K562 (cell line): ENCODE results near the gene FAM222A. TPM values are rescaled to one million over a fixed set of nuclear protein-coding genes. Genes with fewer than 3 reads are reported as not detected.

Experiments
- BDP1 ChIP-seq: IDR thresholded peaks from 3 replicates; pipeline ENCODE4 v1.6.1; 2011; ENCODE audit not compliant: insufficient read length, insufficient read depth
- CC2D1A ChIP-seq: fragments of 450-650 bp; IDR thresholded peaks from 2 replicates; pipeline ENCODE4 v1.6.1; 2017; ENCODE audit warnings: mild to moderate bottlenecking
- POLR2H ChIP-seq: IDR thresholded peaks from 2 replicates; pipeline ENCODE4 v1.6.1; 2016; ENCODE audit warnings: missing genetic modification characterization, low read depth, mild to moderate bottlenecking, control low read depth, missing compliant biosample characterization, moderate library complexity
- PREB ChIP-seq: sonication (generic); formaldehyde crosslinking; IDR thresholded peaks from 2 replicates; pipeline ENCODE4 v1.8.1; 2023; ENCODE audit warnings: mild to moderate bottlenecking, missing genetic modification reagents
- RBM25 ChIP-seq: fragments of 200-400 bp; formaldehyde crosslinking; IDR thresholded peaks from 2 replicates; pipeline ENCODE4 v1.6.1; 2018; ENCODE audit warnings: low read length, low read depth, moderate library complexity; ENCODE audit not compliant: severe bottlenecking
- RCOR1 ChIP-seq, 2 experiments: IDR thresholded peaks; 2 replicates each; pipeline ENCODE4 v1.6.1; 2012; ENCODE audit warnings: low read depth in 2 of 2, low read length in 2 of 2, borderline replicate concordance in 1 of 2, improper control_type of control experiment in 1 of 2
- TBL1XR1 ChIP-seq, 2 experiments: IDR thresholded peaks; 2 replicates each; pipeline ENCODE4 v1.6.1; 2012; ENCODE audit warnings: improper control_type of control experiment in 2 of 2, low read length in 2 of 2, mild to moderate bottlenecking in 1 of 2
- THAP12 ChIP-seq: fragments of 250-450 bp; sonication (Bioruptor Pico); IDR thresholded peaks from 2 replicates; pipeline ENCODE4 v1.9.0; 2021; ENCODE audit warnings: mild to moderate bottlenecking, inconsistent platforms
- ZFP36 ChIP-seq: fragments of 150-350 bp; IDR thresholded peaks from 2 replicates; pipeline ENCODE4 v1.6.1; 2018; ENCODE audit warnings: low read length, low read depth; ENCODE audit not compliant: partially characterized antibody
- ZNF212 ChIP-seq: fragments of 450-650 bp; formaldehyde crosslinking; IDR thresholded peaks from 2 replicates; pipeline ENCODE4 v1.4.0; 2020; ENCODE audit warnings: mild to moderate bottlenecking
- ZNF830 ChIP-seq: fragments of 250-450 bp; sonication (Bioruptor Pico); IDR thresholded peaks from 2 replicates; pipeline ENCODE4 v1.5.0; 2021; ENCODE audit warnings: mild to moderate bottlenecking
- polyA plus RNA-seq, 8 experiments: library from polyadenylated mRNA; depleted of rRNA in 4 of 8; stranded (reverse) in 5 of 8; unstranded in 3 of 8; fragments of >200 nt; fragmentation: Nextera tagmentation in 2 of 8; fragmentation: Illumina TruSeq in 1 of 8; extraction: Ambion mirVana in 2 of 8; extraction: Trizol in 1 of 8; gene quantifications; 2 replicates each; pipeline versions ENCODE4 v1.2.1 to v1.2.3, GENCODE V29; 2011 to 2014; ENCODE audit warnings: inconsistent platforms in 1 of 8, missing spikeins in 1 of 8
- total RNA-seq, 7 experiments: library from RNA; depleted of rRNA in 6 of 7; stranded (reverse); fragments of >200 nt in 6 of 7; fragmentation: Illumina TruSeq in 2 of 7; extraction: Trizol in 2 of 7; gene quantifications; 2 replicates each; pipeline versions ENCODE4 v1.2.1 to v1.2.3, GENCODE V29; 2011 to 2021; ENCODE audit warnings: low replicate concordance in 1 of 7
- TF ChIP-seq, protein P1 (sequence below): fragments of 450-650 bp; formaldehyde crosslinking; conservative IDR thresholded peaks from 2 replicates; pipeline ENCODE4 v1.4.0; 2022; ENCODE audit warnings: mild to moderate bottlenecking, missing genetic modification characterization

FAM222A gene
- total and polyA plus RNA-seq, 9 of the 15 experiments (the other 6 are each of a cell fraction or from before 2014, with no cell fraction given): 0.03 to 0.36 (median 0.12) TPM; not detected in 1

DNA sequence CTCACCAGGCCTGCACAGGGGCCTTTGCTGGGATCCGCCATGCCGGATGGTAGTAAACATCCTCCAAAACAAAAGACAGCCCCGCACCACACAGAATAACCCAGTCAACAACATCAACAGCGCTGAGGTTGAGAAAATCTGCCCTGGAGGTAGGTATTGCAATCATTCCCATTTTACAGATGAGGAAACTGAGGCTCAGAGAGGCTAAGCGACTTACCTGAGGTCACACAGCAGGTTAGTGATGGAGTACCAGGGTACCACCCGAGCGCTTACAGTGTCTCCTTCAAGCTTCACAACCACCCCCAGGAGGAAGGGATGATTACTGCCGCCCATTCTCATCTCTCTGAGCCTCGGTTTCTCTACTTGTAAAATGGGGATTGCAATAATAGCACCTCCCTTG lies 104.6 kb downstream of the FAM222A start (continued):
- peak; percentile 70 for TF ChIP-seq ZFP36
- TF ChIP-seq CC2D1A: no peak
- TF ChIP-seq TBL1XR1 (IDR thresholded peaks at IDR 0.05; ENCODE audit: low read length in 2 of 2): no peak
- no peak for TF ChIP-seq POLR2H (tag)
- no peak for TF ChIP-seq BDP1
- no peak for TF ChIP-seq ZNF830 (CRISPR knock-in tag)
- TF ChIP-seq, protein P1, sequence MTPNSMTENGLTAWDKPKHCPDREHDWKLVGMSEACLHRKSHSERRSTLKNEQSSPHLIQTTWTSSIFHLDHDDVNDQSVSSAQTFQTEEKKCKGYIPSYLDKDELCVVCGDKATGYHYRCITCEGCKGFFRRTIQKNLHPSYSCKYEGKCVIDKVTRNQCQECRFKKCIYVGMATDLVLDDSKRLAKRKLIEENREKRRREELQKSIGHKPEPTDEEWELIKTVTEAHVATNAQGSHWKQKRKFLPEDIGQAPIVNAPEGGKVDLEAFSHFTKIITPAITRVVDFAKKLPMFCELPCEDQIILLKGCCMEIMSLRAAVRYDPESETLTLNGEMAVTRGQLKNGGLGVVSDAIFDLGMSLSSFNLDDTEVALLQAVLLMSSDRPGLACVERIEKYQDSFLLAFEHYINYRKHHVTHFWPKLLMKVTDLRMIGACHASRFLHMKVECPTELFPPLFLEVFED: no peak
- 0 out of 4 replicates have a peak, but pooled peaks of 1 of the 2 experiments have one; percentile 6 for TF ChIP-seq RCOR1 (IDR thresholded peaks at IDR 0.05; ENCODE audit: borderline replicate concordance in 1 of 2, low read depth in 2 of 2, low read length in 2 of 2)
- TF ChIP-seq ZNF212: no peak
- TF ChIP-seq RBM25: peak; percentile 92
- no peak for TF ChIP-seq PREB
- TF ChIP-seq THAP12: no peak
